Nephron (organoid): ENCODE measurements around the gene KDM5C.

ENCODE experiments used
- H3K27ac Mint-ChIP-seq, 3 experiments: 2 replicates each; pipeline ENCODE4 v1.8.0; 2020; ENCODE audit warnings: mixed read lengths in 3 of 3, mild to moderate bottlenecking in 2 of 3, moderate library complexity in 1 of 3
- H3K27me3 Mint-ChIP-seq: 2 replicates; pipeline ENCODE4 v1.8.0; 2021; ENCODE audit warnings: low read depth, mild to moderate bottlenecking, moderate library complexity, mixed read lengths
- H3K36me3 Mint-ChIP-seq: 2 replicates; pipeline ENCODE4 v1.8.0; 2020; ENCODE audit warnings: low read depth, mixed read lengths
- H3K4me1 Mint-ChIP-seq: 2 replicates; pipeline ENCODE4 v1.8.0; 2020; ENCODE audit warnings: mixed read lengths
- H3K4me3 Mint-ChIP-seq, 3 experiments: 2 replicates each; pipeline ENCODE4 v1.8.0; 2020; ENCODE audit warnings: mild to moderate bottlenecking in 3 of 3, mixed read lengths in 3 of 3, moderate library complexity in 2 of 3
- H3K9me3 Mint-ChIP-seq: 2 replicates; pipeline ENCODE4 v1.8.0; 2020; ENCODE audit warnings: mixed read lengths
- CTCF ChIP-seq, 3 experiments: fragments of 200-600 bp; sonication (generic); IDR thresholded peaks; one replicate each; pipeline ENCODE4 v1.5.0; 2021; ENCODE audit warnings: antibody characterized with exemption in 3 of 3; ENCODE audit not compliant: unreplicated experiment in 3 of 3

Gene KDM5C

GRCh38 chrX:53260836-53261235, 35.8 kb upstream of the KDM5C start:
- peaks cover 11% of the 10 kb centered on the region for H3K9me3 Mint-ChIP-seq
- H3K4me3 Mint-ChIP-seq: no peak overlapping the region
- no peak for TF ChIP-seq CTCF (IDR thresholded peaks at IDR 0.05; ENCODE audit: unreplicated experiment in 3 of 3)
- no peaks in the 10 kb centered on the region for H3K36me3 Mint-ChIP-seq
- peaks cover 3% of the 10 kb centered on the region for H3K27me3 Mint-ChIP-seq
- no peak overlapping the region for H3K27ac Mint-ChIP-seq
- peaks cover 9% of the 10 kb centered on the region for H3K4me1 Mint-ChIP-seq

DNA sequence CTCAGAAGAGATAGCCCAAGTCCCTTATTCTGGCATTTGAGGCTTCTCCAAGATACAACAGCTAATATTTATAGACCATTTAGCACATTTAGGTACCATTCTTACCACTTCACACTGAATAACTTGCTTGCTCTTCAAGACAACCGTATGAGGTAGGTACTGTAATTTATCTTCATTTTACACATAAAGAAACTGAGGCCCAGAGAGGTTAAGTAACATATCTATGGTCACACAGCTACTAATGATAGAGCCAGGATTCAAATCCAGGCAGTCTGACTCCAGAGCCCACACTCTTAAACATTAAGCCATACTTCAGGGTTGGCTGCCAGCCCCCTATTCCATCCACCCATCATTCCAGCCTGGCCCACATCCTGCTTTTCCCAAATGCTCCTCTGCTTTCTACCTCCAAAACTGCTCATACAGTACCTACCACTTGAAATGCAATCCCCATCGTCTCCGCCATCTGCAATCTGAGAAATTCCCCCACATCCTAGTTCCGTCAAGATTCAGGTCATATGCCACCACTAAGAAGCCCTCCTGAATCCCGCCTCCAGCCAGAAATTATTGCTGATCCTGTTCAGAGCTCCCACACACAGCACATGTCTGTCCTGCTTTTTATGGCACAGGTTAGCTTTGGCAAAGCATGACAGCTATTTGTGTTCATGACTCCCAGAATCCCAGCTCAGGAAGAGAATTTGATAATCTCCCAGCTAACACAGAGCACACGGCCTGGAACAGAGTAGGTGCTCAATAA, 32.8 kb upstream of the KDM5C start:
- peaks cover 19% of the 10 kb centered on the region for H3K9me3 Mint-ChIP-seq
- H3K4me3 Mint-ChIP-seq: no peak overlapping the region
- H3K27me3 Mint-ChIP-seq: no peaks in the 10 kb centered on the region
- peaks cover 9% of the 10 kb centered on the region for H3K4me1 Mint-ChIP-seq
- H3K36me3 Mint-ChIP-seq: peaks cover 7% of the 10 kb centered on the region
- TF ChIP-seq CTCF (IDR thresholded peaks at IDR 0.05; ENCODE audit: unreplicated experiment in 3 of 3): no peak
- no peak overlapping the region for H3K27ac Mint-ChIP-seq

DNA sequence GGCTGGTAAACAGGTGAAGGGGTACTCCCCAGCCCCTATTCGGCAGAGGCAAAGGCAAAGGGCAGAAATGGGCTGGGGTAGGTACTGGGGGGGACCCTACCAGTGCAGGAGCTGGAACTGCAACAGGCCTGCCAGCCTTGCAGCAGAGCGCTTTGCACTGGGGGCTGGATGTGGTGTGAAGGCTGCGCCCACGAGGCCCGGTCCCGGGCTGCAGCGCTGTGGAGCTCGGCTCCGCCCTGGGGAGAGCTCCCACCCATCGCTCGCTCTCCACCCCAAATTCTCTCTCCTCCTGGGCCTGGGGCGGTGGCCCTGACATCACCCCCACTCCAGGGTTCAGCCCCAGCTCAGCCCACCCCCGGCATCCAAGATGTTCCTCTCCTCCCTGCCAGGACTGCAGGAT, 32.2 kb upstream of the KDM5C start:
- no peaks in the 10 kb centered on the region for H3K27me3 Mint-ChIP-seq
- peaks cover 9% of the 10 kb centered on the region for H3K4me1 Mint-ChIP-seq
- peaks cover 9% of the 10 kb centered on the region for H3K36me3 Mint-ChIP-seq
- H3K4me3 Mint-ChIP-seq: no peak overlapping the region
- H3K27ac Mint-ChIP-seq: no peak overlapping the region
- TF ChIP-seq CTCF (IDR thresholded peaks at IDR 0.05; ENCODE audit: unreplicated experiment in 3 of 3): no peak
- peaks cover 19% of the 10 kb centered on the region for H3K9me3 Mint-ChIP-seq

GRCh38 chrX:53256446-53257041, 31.5 kb upstream of the KDM5C start:
- Mint-ChIP-seq H3K4me1 (peaks cover 9% of the 10 kb centered on the region), H3K4me3 (no peak overlapping the region), H3K27ac (no peak overlapping the region), H3K9me3 (peaks cover 19% of the 10 kb centered on the region), H3K27me3 (no peaks in the 10 kb centered on the region), H3K36me3 (peaks cover 9% of the 10 kb centered on the region)
- TF ChIP-seq CTCF (IDR thresholded peaks at IDR 0.05; ENCODE audit: unreplicated experiment in 3 of 3): no peak

DNA sequence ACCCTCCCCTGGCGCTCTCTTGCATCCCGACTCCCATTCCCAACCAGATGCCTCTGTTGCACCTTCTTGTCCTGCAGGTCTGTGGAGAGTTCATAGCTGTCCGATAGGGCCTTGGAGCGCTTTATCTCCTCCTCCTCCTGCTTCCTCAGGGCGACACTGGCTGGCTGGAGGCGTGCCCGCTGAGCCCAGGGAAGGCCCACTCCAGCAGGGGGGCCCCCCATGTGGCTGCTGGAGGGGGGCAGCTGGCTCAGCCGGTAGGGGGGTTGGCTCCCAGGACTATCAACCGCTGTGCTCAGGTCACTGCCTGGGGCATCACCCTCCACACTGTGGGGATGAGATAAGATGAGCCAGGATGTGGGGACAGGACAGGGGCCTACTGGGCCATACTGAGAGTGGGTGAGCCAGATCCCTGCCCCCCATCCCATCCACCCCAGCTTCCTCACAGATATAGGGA, 30.8 kb upstream of the KDM5C start:
- peaks cover 9% of the 10 kb centered on the region for H3K4me1 Mint-ChIP-seq
- H3K27me3 Mint-ChIP-seq: no peaks in the 10 kb centered on the region
- peaks cover 9% of the 10 kb centered on the region for H3K36me3 Mint-ChIP-seq
- H3K9me3 Mint-ChIP-seq: peaks cover 19% of the 10 kb centered on the region
- TF ChIP-seq CTCF (IDR thresholded peaks at IDR 0.05; ENCODE audit: unreplicated experiment in 3 of 3): no peak
- no peak overlapping the region for H3K4me3 Mint-ChIP-seq
- H3K27ac Mint-ChIP-seq: no peak overlapping the region
